HTR-8/SVneo (cell line): ENCODE measurements around the gene CORT.
"Not testable (repeated sequence)": the region's sequence is repeated elsewhere in the genome, so short reads cannot be mapped to it uniquely, and the experiment has no call there.

Experiments used
- DNase-seq: peaks from one replicate; pipeline ENCODE4 v3.0.0; 2011; ENCODE audit warnings: low spot score, mixed read lengths; ENCODE audit not compliant: insufficient read length
- FAIRE-seq: peaks from 2 replicates; lab custom pipeline; 2011; peaks lifted over from hg19 to GRCh38; lab: Jason Lieb, UNC

The CORT gene, protein sequence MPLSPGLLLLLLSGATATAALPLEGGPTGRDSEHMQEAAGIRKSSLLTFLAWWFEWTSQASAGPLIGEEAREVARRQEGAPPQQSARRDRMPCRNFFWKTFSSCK

DNA sequence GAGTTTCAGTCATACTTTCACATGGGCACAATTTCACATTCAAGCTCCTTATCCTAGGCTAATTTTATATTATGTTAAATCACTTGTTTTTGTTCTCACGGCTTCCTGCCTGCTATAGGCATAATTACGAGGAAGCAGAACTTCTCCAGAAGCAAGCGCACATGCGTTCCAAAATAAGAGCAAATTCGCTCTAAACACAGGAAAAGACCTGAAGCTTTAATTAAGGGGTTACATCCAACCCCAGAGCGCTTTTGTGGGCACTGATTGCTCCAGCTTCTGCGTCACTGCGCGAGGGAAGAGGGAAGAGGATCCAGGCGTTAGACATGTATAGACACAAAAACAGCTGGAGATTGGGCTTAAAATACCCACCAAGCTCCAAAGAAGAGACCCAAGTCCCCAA is at the start of gene CORT:
Gene CORT, plus strand, starts transcription at position 281 of the 400 bp plus-strand sequence. CDS start 193 bp downstream, outside the sequence.
- DNase-seq, result no peak
- FAIRE-seq, result no peak

DNA sequence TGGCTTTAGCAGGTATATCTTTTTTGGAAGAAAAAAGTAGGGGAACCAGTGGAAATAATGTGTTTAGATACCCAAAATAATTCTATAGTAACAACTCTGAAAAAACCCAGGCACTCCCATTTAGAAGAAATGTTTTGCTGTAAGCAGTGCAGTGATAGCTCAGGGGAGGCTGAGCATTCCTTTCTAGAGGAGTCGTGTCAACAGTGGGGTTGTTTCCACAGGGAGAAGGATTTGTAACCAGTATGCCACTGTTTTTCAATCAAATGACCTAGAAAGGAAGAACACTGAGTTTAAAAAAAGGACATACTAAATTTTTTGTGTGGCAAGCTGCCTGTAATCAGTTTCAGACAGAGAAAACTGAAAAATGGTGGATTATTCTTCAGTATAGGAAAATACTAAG is 48.5 kb upstream of the CORT start:
- DNase-seq (no peak), FAIRE-seq (no peak)

DNA sequence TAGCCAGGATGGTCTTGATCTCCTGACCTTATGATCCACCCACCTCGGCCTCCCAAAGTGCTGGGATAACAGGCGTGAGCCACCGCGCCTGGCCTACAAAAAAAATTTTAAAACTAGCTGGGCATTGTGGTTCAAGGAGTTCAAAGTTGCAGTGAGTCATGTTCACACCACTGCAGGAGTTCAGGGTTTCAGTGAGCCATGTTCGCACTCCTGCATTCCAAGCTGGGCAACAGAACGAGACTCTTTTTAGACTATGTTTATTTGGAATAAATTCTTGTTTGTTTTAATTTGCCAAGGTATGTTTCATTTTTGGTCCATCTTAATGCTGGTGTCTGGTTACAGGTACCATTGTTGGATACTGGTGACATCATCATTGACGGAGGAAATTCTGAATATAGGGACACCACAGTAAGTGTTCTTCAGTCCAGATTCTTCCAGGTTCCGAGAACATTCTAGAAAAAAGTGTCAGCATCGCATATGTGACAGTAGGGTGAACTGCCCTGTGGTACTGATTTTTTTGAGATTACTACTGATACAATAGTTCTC is 47.0 kb upstream of the CORT start:
- DNase-seq (no peak), FAIRE-seq (no peak)

DNA sequence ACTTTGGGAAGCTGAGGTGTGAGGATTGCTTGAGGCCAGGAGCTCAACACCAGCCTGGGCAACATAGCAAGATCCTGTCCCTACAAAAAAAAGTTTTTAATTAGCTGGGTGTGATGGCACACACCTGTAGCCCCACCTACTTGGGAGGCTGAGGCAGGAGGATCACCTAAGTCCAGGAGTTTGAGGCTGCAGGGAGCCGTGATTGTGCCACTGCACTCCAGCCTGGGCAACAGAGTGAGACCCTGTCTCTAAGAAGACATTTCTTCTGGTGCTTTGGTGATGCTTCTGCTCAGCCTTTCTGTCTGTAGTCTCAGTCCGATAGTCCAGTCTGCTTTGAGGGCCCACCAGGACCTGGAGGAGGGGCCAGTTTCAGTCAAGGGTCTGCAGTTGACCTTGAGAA is 42.6 kb upstream of the CORT start:
- no peak for FAIRE-seq
- DNase-seq, result no peak

DNA sequence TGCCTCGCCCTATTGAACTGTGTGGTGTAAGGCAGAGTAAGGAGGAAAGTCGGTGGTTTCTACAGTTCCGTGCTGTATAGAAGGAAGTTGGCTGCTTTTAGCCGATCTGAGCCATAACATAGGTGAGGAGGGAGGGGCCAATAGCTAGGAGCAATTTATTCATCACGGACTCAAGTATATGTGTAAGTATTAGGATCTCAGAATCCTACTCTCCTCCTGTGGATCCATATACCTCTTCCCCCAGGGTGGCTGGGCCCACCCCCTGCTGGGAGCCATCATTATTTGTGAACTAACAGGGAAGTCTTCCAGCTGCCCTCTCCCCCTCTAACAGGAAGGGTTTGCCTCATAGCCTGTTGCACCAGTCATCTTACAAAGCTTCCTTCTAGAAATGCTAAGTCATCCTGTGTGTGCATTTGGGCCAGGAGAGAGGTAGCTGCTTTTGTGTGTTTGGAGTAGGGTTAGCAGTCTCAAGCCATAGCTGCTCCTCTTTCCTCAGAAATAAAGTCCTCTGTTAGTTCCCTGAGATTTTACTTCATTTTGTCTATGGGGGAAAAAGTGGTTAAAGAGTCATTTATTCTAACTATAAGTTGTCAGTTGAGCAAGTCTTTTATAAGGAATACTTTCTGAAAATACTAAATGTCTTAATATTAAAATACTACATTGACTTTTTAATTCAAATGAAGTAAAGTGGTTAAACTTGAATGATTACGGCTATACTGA is 34.5 kb upstream of the CORT start:
- FAIRE-seq, result no peak
- DNase-seq, result no peak

DNA sequence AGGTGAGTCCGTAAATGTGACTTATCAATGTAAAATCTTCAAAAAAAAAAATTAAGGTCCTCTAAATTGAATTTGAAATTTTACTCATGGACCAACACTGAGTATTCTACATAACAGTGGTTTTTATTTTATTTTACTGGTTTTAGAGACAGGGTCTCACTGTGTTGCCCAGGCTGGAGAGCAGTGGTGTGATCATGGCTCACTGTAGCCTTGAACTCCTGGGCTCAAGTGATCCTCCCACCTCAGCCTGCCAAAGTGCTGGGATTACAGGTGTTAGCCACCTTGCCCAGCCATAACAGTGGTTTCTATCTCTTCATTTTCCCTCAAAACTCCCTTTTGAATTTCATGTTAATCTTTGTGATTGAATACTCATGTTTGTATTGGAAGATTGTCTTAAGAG is 33.9 kb upstream of the CORT start:
- DNase-seq, FAIRE-seq: not testable (repeated sequence)

DNA sequence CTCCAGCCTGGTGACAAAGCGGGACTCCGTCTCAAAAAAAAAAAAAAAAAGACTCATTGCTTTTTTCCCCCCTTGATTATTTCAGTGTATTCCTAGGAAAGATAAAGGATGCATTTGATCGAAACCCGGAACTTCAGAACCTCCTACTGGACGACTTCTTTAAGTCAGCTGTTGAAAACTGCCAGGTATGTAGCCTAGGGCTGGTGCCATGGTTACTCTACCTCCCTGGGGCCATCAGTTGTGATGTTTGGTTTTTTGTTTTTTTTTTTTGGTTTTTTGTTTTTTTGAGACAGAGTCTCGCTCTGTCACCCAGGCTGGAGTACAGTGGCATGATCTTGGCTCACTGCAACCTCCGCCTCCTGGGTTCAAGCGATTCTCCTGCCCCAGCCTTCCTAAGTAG is 31.1 kb upstream of the CORT start:
- not testable (repeated sequence) for FAIRE-seq, DNase-seq

DNA sequence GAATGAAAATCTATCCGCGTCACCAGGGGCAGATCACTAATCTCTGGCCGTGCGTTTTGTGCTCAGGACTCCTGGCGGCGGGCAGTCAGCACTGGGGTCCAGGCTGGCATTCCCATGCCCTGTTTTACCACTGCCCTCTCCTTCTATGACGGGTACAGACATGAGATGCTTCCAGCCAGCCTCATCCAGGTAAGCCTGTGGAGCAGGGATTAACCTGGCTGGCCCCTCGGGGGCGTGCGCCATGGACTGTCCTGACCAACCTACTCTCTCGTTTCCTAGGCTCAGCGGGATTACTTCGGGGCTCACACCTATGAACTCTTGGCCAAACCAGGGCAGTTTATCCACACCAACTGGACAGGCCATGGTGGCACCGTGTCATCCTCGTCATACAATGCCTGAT is 30.5 kb upstream of the CORT start:
- no peak for DNase-seq
- no peak for FAIRE-seq

DNA sequence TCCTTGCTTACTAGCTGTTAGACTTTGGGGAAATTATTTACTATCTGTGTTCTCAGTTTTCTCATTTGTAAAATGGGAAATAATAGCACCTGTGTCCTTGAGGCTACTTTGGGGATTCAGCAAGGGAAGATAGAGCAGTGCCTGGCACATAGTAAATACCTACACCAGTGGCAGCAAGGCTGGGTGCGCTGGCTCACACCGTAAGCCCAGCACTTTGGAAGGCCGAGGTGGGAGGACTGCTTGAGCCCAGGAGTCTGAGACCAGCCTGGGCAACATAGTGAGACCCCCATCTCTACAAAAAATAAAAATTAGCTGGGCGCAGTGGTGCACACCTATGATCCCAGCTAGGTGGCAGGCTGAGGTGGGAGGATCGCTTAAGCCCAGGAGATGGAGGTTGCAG is 28.2 kb upstream of the CORT start:
- DNase-seq (no peak), FAIRE-seq (no peak)

DNA sequence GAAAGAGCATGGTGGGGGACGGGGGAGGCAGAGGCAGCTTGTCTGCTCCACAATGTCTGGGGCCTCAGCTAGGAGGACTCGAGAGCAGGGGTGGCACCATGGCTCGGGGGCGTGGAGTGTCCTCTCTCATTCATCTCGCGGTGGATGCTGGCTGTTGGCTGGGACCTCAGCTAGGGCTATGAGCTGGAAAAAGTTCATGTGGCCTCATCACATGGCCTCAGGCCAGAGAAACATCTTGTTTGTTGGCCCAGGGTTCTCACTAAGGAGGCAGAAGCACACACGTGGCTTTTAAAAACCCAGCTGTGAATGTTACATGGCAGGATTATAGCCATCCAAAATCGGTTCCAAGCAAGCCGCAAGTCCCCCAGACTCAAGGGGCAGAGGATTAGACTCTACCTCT is 25.8 kb upstream of the CORT start:
- no peak for FAIRE-seq

DNA sequence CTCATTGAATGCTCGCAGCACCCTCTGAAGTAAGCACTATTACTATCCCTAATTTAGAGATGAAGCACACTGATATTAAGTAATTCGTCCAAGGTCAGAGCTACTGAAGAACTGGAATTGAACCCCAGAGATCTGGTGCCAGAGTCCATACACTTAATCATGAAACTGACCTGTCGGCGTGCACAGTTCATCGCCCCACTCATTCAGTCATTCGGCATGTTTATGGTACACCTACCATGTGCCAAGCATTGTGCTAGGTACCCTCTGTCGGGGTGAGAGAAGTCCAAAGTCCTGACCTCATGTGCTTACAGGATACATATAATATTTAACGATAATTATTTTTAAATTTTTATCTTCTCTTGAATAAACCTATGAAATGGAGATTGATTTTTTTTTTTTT is 25.2 kb upstream of the CORT start:
- FAIRE-seq (no peak), DNase-seq (no peak)

More for the DNA sequence above, 25.8 kb upstream of the CORT start:
- DNase-seq, result no peak

DNA sequence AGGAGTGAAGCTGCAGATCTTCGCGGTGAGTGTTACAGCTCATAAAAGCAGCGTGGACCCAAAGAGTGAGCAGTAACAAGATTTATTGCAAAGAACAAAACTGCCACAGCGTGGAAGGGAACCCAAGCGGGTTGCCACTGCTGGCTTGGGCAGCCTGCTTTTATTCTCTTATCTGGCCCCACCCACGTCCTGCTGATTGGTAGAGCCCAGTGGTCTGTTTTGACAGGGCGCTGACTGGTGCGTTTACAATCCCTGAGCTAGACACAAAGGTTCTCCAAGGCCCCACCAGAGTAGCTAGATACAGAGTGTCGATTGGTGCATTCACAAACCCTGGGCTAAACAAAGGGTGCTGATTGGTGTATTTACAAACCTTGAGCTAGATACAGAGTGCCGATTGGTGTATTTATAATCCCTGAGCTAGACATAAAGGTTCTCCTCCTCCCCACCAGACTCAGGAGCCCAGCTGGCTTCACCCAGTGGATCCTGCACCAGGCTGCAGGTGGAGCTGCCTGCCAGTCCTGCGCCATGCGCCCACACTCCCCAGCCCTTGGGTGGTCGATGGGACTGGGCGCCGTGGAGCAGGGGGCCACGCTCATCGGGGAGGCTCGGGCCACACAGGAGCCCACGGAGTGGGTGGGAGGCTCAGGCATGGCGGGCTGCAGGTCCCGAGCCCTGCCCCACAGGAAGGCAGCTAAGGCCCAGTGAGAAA is 23.9 kb upstream of the CORT start:
- not testable (repeated sequence) for DNase-seq, FAIRE-seq

DNA sequence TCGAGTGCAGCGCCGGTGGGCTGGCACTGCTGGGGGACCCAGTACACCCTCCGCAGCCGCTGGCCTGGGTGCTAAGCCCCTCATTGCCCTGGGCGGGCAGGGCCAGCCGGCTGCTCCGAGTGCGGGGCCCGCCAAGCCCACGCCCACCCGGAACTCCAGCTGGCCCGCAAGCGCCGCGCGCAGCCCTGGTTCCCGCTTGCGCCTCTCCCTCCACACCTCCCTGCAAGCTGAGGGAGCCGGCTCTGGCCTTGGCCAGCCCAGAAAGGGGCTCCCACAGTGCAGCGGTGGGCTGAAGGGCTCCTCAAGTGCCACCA is 23.3 kb upstream of the CORT start:
- not testable (repeated sequence) for FAIRE-seq, DNase-seq

DNA sequence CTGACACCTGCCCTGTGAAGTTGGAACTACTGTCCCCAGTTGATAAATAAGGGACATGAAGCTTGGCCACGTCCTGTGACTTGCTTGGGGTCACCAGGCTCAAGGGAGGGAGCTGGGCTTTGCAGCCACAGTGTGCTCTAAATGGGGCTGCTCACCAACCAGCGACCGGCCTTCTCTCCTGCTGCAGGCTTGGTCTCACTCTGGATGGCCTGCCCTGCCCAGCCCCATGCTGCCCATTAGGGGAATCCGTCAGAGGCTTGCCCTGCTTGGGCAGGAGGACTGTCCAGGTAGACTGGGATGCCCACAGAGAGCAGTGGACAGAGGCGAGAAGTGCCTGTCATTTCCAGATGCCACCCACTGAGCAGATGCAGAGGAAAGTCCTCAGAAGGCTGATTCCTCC is 20.8 kb upstream of the CORT start:
- DNase-seq, result no peak
- FAIRE-seq, result no peak

DNA sequence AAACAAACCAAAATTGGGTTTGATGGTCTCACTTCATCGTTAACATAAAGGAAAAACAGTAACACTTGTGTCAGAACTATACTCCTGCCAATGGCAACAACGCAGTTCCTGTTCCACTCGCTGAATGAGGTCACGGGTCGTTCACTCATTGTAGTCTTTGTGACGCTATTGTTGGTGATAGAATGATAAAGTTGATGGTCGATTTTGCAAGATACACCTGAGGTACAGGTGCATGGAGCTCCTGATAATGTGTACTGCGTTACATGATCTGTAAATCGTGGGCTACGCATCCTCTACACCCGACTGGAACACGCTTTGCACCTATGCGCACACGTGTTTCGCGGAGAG is 20.0 kb upstream of the CORT start:
- DNase-seq (no peak), FAIRE-seq (no peak)

DNA sequence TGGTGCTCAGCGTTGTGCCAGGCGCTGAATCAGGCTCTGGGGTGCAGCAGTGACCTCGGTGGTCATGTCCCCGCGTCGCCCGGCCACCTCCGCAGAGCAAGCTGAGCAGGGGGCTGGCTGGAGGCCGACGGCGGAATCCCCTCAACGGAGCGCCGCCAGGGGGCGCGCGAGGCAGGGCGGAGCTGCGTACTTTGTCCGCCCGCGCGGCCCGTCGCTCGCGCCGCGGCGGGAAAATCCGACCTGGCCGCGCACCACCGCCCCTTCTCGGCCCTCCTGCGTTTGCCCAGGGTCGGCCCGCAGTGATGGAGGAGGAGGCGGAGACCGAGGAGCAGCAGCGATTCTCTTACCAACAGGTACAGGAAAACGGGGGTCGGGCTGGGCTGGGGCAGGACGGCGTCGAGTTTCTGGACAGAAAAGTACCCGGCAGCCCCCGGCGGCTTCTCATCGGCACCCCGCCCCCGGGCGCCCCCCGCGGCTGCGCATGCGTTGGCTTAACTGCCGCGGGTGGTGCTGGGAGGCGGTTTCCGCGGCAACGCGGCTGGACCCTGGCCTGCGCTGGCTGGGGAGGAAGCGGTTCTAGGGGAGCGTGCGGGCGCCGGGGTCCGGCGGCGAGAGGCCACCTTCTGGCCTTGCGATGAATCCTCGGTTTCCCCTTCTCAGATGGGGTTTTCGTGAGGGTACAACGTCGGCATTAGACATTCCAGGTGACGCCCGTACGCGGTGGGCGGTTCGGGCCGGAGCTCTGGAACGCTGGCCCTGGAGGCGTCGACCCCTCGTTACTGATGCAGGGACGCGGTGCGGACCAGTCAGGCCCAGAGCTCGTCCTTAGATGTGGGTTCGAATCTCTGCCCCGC is 19.4 kb upstream of the CORT start, which contains the start of gene CENPS:
Gene CENPS, plus strand, starts transcription at position 218 of the 854 bp plus-strand sequence. Its CDS starts 85 bp downstream, at position 303.
- DNase-seq (peak; percentile 98), FAIRE-seq (peak; percentile 57)

DNA sequence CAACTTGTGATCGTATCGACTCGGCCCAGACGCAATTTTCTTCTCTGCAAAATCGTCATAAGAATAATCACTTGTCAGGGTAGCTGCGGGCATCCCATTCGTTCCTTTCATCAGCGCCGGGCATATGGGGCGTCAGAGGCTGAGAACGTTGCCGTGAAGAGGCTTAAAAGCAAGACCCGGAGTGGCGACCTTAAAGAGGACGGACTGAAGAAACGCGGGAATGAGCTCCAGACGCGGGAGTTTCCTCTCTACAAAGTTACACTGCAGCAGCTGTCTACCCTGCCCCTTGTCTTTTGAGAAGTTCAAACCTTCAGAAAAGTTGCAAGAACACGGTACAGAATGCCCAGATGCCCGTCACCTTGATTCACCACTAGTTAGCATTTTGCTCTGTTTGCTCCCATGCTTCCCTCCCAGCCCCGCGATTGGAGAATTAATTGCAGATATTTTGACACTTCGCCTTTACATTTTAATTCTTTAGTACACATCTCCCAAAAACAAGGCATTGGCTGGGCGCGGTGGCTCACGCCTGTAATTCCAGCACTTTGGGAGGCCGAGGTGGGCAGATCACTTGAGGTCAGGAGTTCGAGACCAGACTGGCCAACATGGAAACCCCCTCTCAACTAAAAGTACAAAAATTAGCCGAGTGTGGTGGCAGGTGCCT is 18.6 kb upstream of the CORT start:
- DNase-seq, result peak; percentile 13
- no peak for FAIRE-seq

DNA sequence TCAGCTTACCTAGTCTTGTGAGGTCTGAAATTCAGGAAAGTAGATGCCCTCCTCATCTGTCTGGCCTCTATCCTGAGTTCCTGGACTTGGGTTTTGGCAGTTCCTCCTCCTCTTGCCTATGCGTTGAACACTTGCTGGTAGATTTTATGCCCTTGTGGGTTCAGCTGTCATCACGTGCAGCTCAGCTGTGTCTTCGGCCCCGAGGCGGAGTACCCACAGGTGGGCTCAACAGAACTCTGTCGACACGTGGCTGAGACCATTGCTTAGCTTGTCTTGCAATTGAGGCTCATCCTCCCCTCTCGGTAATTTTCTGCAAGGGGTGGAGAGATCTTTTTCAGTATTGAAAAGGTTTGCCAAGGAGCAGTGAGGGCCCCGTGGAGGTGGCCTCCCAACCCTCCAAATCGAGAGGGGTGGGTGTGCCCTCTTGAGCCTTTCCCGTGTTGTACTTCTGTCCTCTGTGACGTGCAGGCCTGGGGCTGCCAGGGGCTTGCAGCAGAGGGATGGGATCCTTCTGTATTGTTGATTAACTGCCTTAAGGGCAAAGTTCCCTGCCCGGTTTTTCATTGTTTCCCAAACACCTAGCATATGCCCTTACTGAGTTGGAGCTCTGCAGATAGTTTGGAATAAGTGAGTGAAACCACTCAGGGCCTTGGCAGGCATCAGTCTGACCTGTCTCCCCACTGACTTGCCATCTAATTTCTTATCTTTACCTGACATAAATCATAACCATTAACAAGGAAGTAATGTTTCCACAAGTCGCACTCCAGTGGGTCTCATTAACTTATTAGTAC is 16.7 kb upstream of the CORT start:
- DNase-seq (no peak), FAIRE-seq (no peak)

DNA sequence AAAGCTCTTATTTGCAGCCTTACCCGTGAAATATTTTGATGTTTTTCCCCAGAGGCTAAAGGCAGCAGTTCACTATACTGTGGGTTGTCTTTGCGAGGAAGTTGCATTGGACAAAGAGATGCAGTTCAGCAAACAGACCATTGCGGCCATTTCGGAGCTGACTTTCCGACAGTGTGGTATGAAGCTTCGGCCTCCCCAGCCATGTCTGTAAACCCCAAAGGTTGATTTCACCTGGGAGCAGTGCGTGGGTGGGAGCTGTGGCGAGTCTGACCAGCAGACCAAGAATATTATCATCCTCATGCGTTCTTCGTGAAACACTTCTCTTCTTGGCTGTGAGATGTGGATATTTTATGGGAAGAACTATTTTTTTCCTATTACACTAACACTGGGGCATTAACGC is 16.0 kb upstream of the CORT start:
- FAIRE-seq, result no peak

More for the DNA sequence above, 16.0 kb upstream of the CORT start:
- no peak for DNase-seq
